Right lobe of liver (tissue), 6 donors: ENCODE data around the gene ZNF513. TPM values are rescaled to one million over a fixed set of nuclear protein-coding genes. Genes with fewer than 3 reads are reported as not detected.

Source experiments
- ATAC-seq, 4 donors: fragments of 200-7000 bp; cut with Tn5 transposase; one replicate each; pipeline ENCODE4 v1.9.1; 2020; ENCODE audit warnings: mild to moderate bottlenecking in 4 of 4, moderate library complexity in 4 of 4
- DNase-seq, 3 donors: peaks; one replicate each; pipeline ENCODE4 v3.0.0-alpha.2; 2020
- H3K27ac ChIP-seq, 3 donors: fragments of 200-600 bp; one replicate each; pipeline ENCODE4 v1.8.0; 2022
- H3K27me3 ChIP-seq, 2 donors: fragments of 200-600 bp; one replicate each; pipeline ENCODE4 v1.8.0; 2022
- H3K36me3 ChIP-seq, 4 donors: fragments of 200-600 bp; sonication (generic) in 1 of 4; one replicate each; pipeline versions ENCODE4 v1.5.1 to v1.8.0; 2017 to 2022; ENCODE audit warnings: control low read depth in 1 of 4
- H3K4me1 ChIP-seq, 4 donors: fragments of 200-600 bp; sonication (generic) in 1 of 4; one replicate each; pipeline versions ENCODE4 v1.5.1 to v1.8.0; 2017 to 2022; ENCODE audit warnings: control low read depth in 1 of 4
- H3K4me3 ChIP-seq, 3 donors: fragments of 200-600 bp; one replicate each; pipeline ENCODE4 v1.8.0; 2022
- H3K9me3 ChIP-seq, 4 donors: fragments of 200-600 bp; sonication (generic) in 1 of 4; one replicate each; pipeline versions ENCODE4 v1.5.1 to v1.8.0; 2017 to 2022; ENCODE audit warnings: control low read depth in 1 of 4
- POLR2A ChIP-seq: fragments of 450-650 bp; IDR thresholded peaks from one replicate; pipeline ENCODE4 v1.6.1; 2017; ENCODE audit warnings: antibody characterized with exemption, mild to moderate bottlenecking
- WGBS: methylation state at CpG from one replicate; pipeline ENCODE4 v1.1.6; 2018; ENCODE audit warnings: low coverage, low lambda C conversion rate; ENCODE audit not compliant: insufficient coverage; ENCODE audit errors: missing lambda C conversion rate; 5-methylcytosine and 5-hydroxymethylcytosine counted together
- intact Hi-C, 2 donors: fragments of 100-400 bp; cut with DNase I; formaldehyde crosslinking; loops; one replicate each; pipeline versions ENCODE4 v1.11.2 to v1.14.1; 2022
- long read RNA-seq: library from polyadenylated mRNA; unstranded; transcript quantifications from one replicate; pipeline ENCODE4 v2.0.0, GENCODE V29; 2019
- total RNA-seq, 6 experiments: library from RNA; depleted of rRNA in 2 of 6; stranded (reverse); fragments of >200 nt in 2 of 6; fragmentation: NEBNext Ultra II Directional in 3 of 6; extraction: Animal tissue kit (Norgen Biotek cat#: 25700) in 3 of 6; gene quantifications; one replicate each; pipeline versions ENCODE4 v1.1.0 to v1.2.4, GENCODE V29; 2016 to 2023
- TF ChIP-seq, protein P1 (sequence below), 4 donors: fragments of 200-600 bp in 3 of 4; fragments of 450-650 bp in 1 of 4; IDR thresholded peaks; one replicate each; pipeline versions ENCODE4 v1.5.1 to v1.8.0; 2016 to 2022; ENCODE audit warnings: antibody characterized with exemption in 4 of 4, mild to moderate bottlenecking in 2 of 4
- donor health status: DM: no; HTN: yes; CAD: no.
- donor health status: DM: no; HTN: no; CAD: no.
- donor health status: DM: no; HTN: no; CAD: no.
- donor health status: DM: no; HTN: yes; CAD: no.
- donor health status: DM: no; HTN: yes; CAD: no.

ZNF513 gene, protein sequence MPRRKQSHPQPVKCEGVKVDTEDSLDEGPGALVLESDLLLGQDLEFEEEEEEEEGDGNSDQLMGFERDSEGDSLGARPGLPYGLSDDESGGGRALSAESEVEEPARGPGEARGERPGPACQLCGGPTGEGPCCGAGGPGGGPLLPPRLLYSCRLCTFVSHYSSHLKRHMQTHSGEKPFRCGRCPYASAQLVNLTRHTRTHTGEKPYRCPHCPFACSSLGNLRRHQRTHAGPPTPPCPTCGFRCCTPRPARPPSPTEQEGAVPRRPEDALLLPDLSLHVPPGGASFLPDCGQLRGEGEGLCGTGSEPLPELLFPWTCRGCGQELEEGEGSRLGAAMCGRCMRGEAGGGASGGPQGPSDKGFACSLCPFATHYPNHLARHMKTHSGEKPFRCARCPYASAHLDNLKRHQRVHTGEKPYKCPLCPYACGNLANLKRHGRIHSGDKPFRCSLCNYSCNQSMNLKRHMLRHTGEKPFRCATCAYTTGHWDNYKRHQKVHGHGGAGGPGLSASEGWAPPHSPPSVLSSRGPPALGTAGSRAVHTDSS
- total RNA-seq = 10 to 100 TPM in 2 of 6 experiments, 1 to 10 TPM in 4; 6.0 to 14.7 (median 9.8) TPM
- long read RNA-seq = 0 reads

DNA sequence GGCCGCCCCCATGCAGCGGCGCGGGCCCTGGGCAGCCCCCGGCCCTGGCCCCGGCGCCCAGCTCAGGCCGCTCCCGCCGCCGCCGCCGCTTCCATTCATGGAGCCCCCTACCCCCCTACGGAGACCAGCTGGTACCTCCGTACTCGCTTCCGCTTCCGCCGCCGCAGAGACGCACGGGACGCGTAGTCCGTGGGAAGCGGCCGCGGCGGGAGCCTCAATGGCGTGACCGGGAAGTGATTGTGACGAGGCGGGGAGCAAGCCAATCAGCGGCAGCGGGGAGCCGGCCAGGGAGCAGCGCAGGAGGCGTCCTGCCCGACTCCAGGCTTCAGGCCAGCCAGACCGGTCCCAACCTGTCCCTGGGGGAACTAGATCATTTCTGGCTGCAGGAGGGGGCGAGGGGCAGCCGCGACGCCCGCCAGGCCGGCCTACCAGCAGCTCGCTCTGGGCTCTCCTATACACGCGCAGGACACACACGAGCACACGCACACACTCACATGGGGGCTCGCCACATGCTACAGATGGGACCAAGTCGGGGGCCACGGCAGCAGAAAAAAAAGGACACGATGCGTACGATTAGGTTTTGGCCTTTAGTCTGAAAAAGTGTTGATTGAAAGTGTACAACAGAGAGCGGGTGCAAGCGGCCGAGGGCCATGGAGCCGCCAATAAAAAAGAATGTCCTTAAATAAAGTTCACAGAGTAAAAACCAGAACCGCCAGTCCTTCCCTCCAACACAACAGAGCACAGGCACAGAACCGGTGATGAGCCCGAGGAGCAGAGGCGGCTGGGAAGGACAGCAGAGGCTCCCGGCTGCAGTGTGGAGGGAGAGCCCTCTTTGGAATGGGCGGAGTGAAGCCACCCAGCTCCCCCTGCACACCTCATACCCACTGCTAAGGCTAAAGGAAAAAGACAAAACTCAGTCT, at the start of gene ZNF513:
Gene ZNF513 (minus strand): TSS at position 109 of the 920 bp plus-strand sequence. CDS start 208 bp downstream, outside the sequence.
- peak within 1 kb of the TSS; percentile 61 to 95 (median 93) for H3K27ac ChIP-seq
- no peaks in the 10 kb centered on the region for H3K27me3 ChIP-seq
- TF ChIP-seq, protein P1, sequence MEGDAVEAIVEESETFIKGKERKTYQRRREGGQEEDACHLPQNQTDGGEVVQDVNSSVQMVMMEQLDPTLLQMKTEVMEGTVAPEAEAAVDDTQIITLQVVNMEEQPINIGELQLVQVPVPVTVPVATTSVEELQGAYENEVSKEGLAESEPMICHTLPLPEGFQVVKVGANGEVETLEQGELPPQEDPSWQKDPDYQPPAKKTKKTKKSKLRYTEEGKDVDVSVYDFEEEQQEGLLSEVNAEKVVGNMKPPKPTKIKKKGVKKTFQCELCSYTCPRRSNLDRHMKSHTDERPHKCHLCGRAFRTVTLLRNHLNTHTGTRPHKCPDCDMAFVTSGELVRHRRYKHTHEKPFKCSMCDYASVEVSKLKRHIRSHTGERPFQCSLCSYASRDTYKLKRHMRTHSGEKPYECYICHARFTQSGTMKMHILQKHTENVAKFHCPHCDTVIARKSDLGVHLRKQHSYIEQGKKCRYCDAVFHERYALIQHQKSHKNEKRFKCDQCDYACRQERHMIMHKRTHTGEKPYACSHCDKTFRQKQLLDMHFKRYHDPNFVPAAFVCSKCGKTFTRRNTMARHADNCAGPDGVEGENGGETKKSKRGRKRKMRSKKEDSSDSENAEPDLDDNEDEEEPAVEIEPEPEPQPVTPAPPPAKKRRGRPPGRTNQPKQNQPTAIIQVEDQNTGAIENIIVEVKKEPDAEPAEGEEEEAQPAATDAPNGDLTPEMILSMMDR (IDR thresholded peaks at IDR 0.05) = no peak
- TF ChIP-seq POLR2A = peak; percentile 81
- H3K9me3 ChIP-seq = no peaks in the 10 kb centered on the region
- WGBS = 17% methylated on average over 33 of the region's 67 CpGs
- ATAC-seq = peak; percentile 73 to 90 (median 85)
- intact Hi-C loops = no loop called here
- H3K36me3 ChIP-seq = peaks cover 3 to 47% (median 11%) of the 10 kb centered on the region in 4 donors
- DNase-seq = peak; percentile 97 to 99 (median 99)
- H3K4me3 ChIP-seq = peak within 1 kb of the TSS; percentile 54 to 77 (median 65)
- peaks cover 0 to 41% (median 15%) of the 10 kb centered on the region in 4 donors for H3K4me1 ChIP-seq

DNA sequence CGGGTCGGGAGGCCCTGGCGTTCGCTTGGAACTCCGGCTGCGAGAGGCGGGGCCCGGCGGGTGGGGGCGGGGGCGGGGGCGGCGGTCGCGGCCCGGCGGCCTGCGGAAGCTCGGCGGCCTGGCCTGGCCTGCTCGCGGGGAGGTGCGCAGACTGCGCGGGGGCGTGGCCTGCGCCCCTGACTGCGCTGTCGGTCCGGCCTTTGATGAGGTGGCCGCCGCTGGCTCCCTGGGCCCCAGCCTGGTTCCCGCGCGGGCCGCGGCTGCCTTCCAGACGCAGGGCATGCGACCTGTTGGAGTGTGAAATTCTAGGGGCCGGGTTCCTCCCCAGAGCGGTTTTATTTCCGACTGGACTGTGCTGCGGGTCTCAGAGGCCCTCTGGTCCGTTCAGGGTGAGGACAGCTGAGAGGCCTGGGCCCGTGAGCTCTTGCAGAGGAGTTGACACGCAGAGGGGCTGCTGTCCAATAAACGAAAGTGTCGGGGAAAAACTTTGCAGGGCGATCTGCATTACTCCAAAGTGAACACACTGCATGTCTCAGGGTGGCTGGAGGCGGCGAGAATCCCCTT, 48.5 kb upstream of the ZNF513 start:
- H3K9me3 ChIP-seq = no peaks in the 10 kb centered on the region
- H3K36me3 ChIP-seq = peaks cover under 1 to 11% (median 8%) of the 10 kb centered on the region in 4 donors
- peak overlapping the region; percentile 89 to 98 (median 97) for H3K27ac ChIP-seq
- peak overlapping the region; percentile 99 to 100 (median 99) for H3K4me3 ChIP-seq
- intact Hi-C loops = no loop called here
- peaks cover 0 to 18% (median 12%) of the 10 kb centered on the region in 4 donors for H3K4me1 ChIP-seq
- DNase-seq (peak; percentile 90 to 91 (median 91)), ATAC-seq (peak; percentile 83 to 92 (median 88))
- 0% methylated on average over 15 of the region's 51 CpGs for WGBS
- H3K27me3 ChIP-seq = no peaks in the 10 kb centered on the region
- TF ChIP-seq, protein P1 (IDR thresholded peaks at IDR 0.05) = no peak
- no peak for TF ChIP-seq POLR2A

- DNase-seq = peak; percentile 94 to 96 (median 95)
- intact Hi-C loops = no loop called here
- Histone ChIP-seq H3K36me3 (peaks cover 0 to 4% (median 1%) of the 10 kb centered on the region in 4 donors), H3K27me3 (no peaks in the 10 kb centered on the region), H3K4me1 (peaks cover 0 to 18% (median 12%) of the 10 kb centered on the region in 4 donors), H3K9me3 (no peaks in the 10 kb centered on the region), H3K4me3 (peak within 1 kb of the TSS; percentile 99 to 100 (median 99)), H3K27ac (peak within 1 kb of the TSS; percentile 89 to 98 (median 97))
- 0% methylated on average over 7 of the region's 75 CpGs for WGBS
- ATAC-seq = peak; percentile 92 to 96 (median 95)
- peak; percentile 94 for TF ChIP-seq POLR2A
- TF ChIP-seq, protein P1 (IDR thresholded peaks at IDR 0.05) = no peak
These were observed 47.9 kb upstream of the ZNF513 start, which contains the start of gene NRBP1 for GRCh38 chr2:27428213-27428977. NRBP1 (plus strand) TSS chr2:27428631; CDS start chr2:27433274, 4,643 bp downstream.
